Gastroesophageal sphincter (tissue), 3 donors: ENCODE data around the gene CYP4X1.

ENCODE experiments used
- CTCF ChIP-seq, 4 experiments: fragments of 200-600 bp in 2 of 4; fragments of 450-650 bp in 2 of 4; sonication (generic) in 1 of 4; IDR thresholded peaks; one replicate each; pipeline ENCODE4 v1.5.1; 2017 to 2019; ENCODE audit warnings: antibody characterized with exemption in 4 of 4, mild to moderate bottlenecking in 2 of 4, moderate library complexity in 2 of 4
- EP300 ChIP-seq: sonication (generic); formaldehyde crosslinking; IDR thresholded peaks from one replicate; pipeline ENCODE4 v1.6.1; 2017; ENCODE audit warnings: antibody characterized with exemption, mild to moderate bottlenecking
- POLR2A ChIP-seq, 2 donors: fragments of 450-650 bp; IDR thresholded peaks; one replicate each; pipeline ENCODE4 v1.6.1; 2017; ENCODE audit warnings: antibody characterized with exemption in 2 of 2, mild to moderate bottlenecking in 2 of 2, moderate library complexity in 1 of 2
- POLR2AphosphoS5 ChIP-seq: sonication (generic); formaldehyde crosslinking; IDR thresholded peaks from one replicate; pipeline ENCODE4 v1.6.1; 2017; ENCODE audit warnings: antibody characterized with exemption

GRCh38 chr1:47031059-47031458 lies 7.6 kb downstream of the CYP4X1 start:
- TF ChIP-seq POLR2AphosphoS5 (no peak), CTCF (IDR thresholded peaks at IDR 0.05) (no peak), POLR2A (IDR thresholded peaks at IDR 0.05) (no peak), EP300 (no peak)
